DOHH2 (cell line): ENCODE results near the gene PCCA.

Source experiments
- CTCF ChIP-seq: fragments of 200-600 bp; sonication (generic); IDR thresholded peaks from one replicate; pipeline ENCODE4 v1.5.1; 2014; ENCODE audit warnings: antibody characterized with exemption, mild to moderate bottlenecking, low read depth, low read length; ENCODE audit not compliant: poor library complexity, severe bottlenecking
- EZH2phosphoT487 ChIP-seq: fragments of 200-600 bp; sonication (generic); IDR thresholded peaks from 2 replicates; pipeline ENCODE4 v1.6.1; 2017; ENCODE audit warnings: borderline replicate concordance, mild to moderate bottlenecking, antibody characterized with exemption, low read length, moderate library complexity, mixed read lengths

- TF ChIP-seq EZH2phosphoT487, result no peak
- no peak for TF ChIP-seq CTCF
Measured at GRCh38 chr13:100212904-100213553, 124.1 kb downstream of the PCCA start.
